Measurements from ENCODE around the gene TMEM185B.

The TMEM185B gene

DNA sequence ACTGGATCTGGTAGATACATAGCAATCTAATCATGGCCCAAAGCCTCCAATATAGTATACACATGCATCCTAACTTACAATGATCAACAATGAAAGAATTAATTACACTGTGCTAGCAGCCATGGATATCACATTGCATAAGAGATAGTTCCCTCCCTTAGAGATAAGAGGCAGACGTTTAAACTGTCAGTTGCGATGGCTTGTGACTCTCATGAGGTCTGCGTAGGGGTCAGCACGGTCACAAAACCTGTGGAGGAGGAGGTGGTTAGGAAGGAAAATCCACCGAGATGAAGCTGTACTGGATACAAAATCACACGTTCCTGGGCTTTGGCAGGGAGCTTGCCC is 28.7 kb upstream of the TMEM185B start:
- H3K9me3 ChIP-seq (ENCODE audit: insufficient read depth, low read depth, low read length): no peaks in the 10 kb centered on the region
- no peaks in the 10 kb centered on the region for H3K27me3 ChIP-seq (ENCODE audit: insufficient read depth, low read length, poor library complexity, severe bottlenecking)
- H3K9ac ChIP-seq (ENCODE audit: low read depth, low read length, poor library complexity, severe bottlenecking): peak overlapping the region; percentile 70
- peak overlapping the region; percentile 99 for H2AFZ ChIP-seq (ENCODE audit: low read length)
- H4K20me1 ChIP-seq (ENCODE audit: insufficient read depth, low read length, poor library complexity, severe bottlenecking): no peaks in the 10 kb centered on the region
- H3K4me2 ChIP-seq (ENCODE audit: low read depth, low read length, poor library complexity, severe bottlenecking): peak overlapping the region; percentile 95
- peak overlapping the region; percentile 79 for H3K4me3 ChIP-seq (ENCODE audit: low read length, poor library complexity, severe bottlenecking)
- peaks cover 53% of the 10 kb centered on the region for H3K4me1 ChIP-seq (ENCODE audit: insufficient read depth, low read length, poor library complexity, severe bottlenecking)
- no peaks in the 10 kb centered on the region for H3F3A ChIP-seq (ENCODE audit: low read depth)
- H3K9me2 ChIP-seq (replicated peaks; ENCODE audit: low read depth, low read length): no peaks in the 10 kb centered on the region
- H3K79me2 ChIP-seq (ENCODE audit: insufficient read depth, low read length): peaks cover 31% of the 10 kb centered on the region
- no peak for TF ChIP-seq EZH2phosphoT487 (IDR thresholded peaks at IDR 0.05; ENCODE audit: borderline replicate concordance)
- TF ChIP-seq, protein P1, sequence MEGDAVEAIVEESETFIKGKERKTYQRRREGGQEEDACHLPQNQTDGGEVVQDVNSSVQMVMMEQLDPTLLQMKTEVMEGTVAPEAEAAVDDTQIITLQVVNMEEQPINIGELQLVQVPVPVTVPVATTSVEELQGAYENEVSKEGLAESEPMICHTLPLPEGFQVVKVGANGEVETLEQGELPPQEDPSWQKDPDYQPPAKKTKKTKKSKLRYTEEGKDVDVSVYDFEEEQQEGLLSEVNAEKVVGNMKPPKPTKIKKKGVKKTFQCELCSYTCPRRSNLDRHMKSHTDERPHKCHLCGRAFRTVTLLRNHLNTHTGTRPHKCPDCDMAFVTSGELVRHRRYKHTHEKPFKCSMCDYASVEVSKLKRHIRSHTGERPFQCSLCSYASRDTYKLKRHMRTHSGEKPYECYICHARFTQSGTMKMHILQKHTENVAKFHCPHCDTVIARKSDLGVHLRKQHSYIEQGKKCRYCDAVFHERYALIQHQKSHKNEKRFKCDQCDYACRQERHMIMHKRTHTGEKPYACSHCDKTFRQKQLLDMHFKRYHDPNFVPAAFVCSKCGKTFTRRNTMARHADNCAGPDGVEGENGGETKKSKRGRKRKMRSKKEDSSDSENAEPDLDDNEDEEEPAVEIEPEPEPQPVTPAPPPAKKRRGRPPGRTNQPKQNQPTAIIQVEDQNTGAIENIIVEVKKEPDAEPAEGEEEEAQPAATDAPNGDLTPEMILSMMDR (conservative IDR thresholded peaks at IDR 0.05; ENCODE audit: low read length): no peak
- no peaks in the 10 kb centered on the region for H3K36me3 ChIP-seq (ENCODE audit: insufficient read depth, low read length)

GRCh38 chr2:120251078-120251477 is 27.9 kb upstream of the TMEM185B start:
- no peaks in the 10 kb centered on the region for H3K9me2 ChIP-seq (replicated peaks; ENCODE audit: low read depth, low read length)

DNA sequence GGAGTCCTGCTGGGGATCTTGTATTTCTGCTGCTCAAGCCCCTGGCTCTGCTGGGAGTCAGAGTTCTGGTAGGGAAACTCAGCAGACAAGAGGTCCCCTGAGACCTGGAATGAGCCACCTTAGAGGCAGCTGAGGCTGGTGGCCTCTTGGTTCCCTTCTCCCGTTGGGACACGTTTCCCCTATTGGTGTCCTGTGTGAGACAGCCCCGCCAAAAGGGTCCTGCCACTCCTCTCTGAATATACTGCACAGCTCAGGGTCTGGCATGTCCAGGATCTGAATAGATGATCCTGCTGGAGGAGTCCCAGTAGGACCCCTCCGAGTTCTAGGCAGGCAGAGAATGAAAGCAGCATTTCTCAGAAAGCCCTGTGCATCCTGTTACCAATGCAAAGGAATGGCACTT is 27.4 kb upstream of the TMEM185B start:
- Histone ChIP-seq H3K27me3 (ENCODE audit: insufficient read depth, low read length, poor library complexity, severe bottlenecking) (no peaks in the 10 kb centered on the region), H3K4me2 (ENCODE audit: low read depth, low read length, poor library complexity, severe bottlenecking) (no peak overlapping the region), H3K9ac (ENCODE audit: low read depth, low read length, poor library complexity, severe bottlenecking) (no peak overlapping the region), H3K9me3 (ENCODE audit: insufficient read depth, low read depth, low read length) (no peaks in the 10 kb centered on the region), H3K79me2 (ENCODE audit: insufficient read depth, low read length) (peaks cover 25% of the 10 kb centered on the region; the same call in 1 of the 2 replicates), H2AFZ (ENCODE audit: low read length) (no peak overlapping the region), H3K4me3 (ENCODE audit: low read length, poor library complexity, severe bottlenecking) (no peak overlapping the region), H3K36me3 (ENCODE audit: insufficient read depth, low read length) (no peaks in the 10 kb centered on the region), H3K9me2 (replicated peaks; ENCODE audit: low read depth, low read length) (no peaks in the 10 kb centered on the region), H4K20me1 (ENCODE audit: insufficient read depth, low read length, poor library complexity, severe bottlenecking) (no peaks in the 10 kb centered on the region), H3F3A (ENCODE audit: low read depth) (no peaks in the 10 kb centered on the region), H3K4me1 (ENCODE audit: insufficient read depth, low read length, poor library complexity, severe bottlenecking) (peaks cover 42% of the 10 kb centered on the region)
- TF ChIP-seq, protein P1 (conservative IDR thresholded peaks at IDR 0.05; ENCODE audit: low read length): no peak
- no peak for TF ChIP-seq EZH2phosphoT487 (IDR thresholded peaks at IDR 0.05; ENCODE audit: borderline replicate concordance)

More at GRCh38 chr2:120251078-120251477, 27.9 kb upstream of the TMEM185B start:
- Histone ChIP-seq H3K9ac (ENCODE audit: low read depth, low read length, poor library complexity, severe bottlenecking) (no peak overlapping the region), H3K4me2 (ENCODE audit: low read depth, low read length, poor library complexity, severe bottlenecking) (peak overlapping the region; percentile 95), H3K4me3 (ENCODE audit: low read length, poor library complexity, severe bottlenecking) (no peak overlapping the region), H3K4me1 (ENCODE audit: insufficient read depth, low read length, poor library complexity, severe bottlenecking) (peaks cover 46% of the 10 kb centered on the region), H3K9me3 (ENCODE audit: insufficient read depth, low read depth, low read length) (no peaks in the 10 kb centered on the region), H3F3A (ENCODE audit: low read depth) (no peaks in the 10 kb centered on the region), H3K27me3 (ENCODE audit: insufficient read depth, low read length, poor library complexity, severe bottlenecking) (no peaks in the 10 kb centered on the region), H3K36me3 (ENCODE audit: insufficient read depth, low read length) (no peaks in the 10 kb centered on the region), H4K20me1 (ENCODE audit: insufficient read depth, low read length, poor library complexity, severe bottlenecking) (no peaks in the 10 kb centered on the region), H3K79me2 (ENCODE audit: insufficient read depth, low read length) (peaks cover 29% of the 10 kb centered on the region), H2AFZ (ENCODE audit: low read length) (no peak overlapping the region)
- TF ChIP-seq EZH2phosphoT487 (IDR thresholded peaks at IDR 0.05; ENCODE audit: borderline replicate concordance): no peak
- TF ChIP-seq, protein P1 (conservative IDR thresholded peaks at IDR 0.05; ENCODE audit: low read length): no peak
